ENCODE measurements around the gene MORN1. TPM values are rescaled to one million over a fixed set of nuclear protein-coding genes. Genes with fewer than 3 reads are reported as not detected.

Gene MORN1
- total RNA-seq, 1 donor from 2014 or later = 5.5 TPM

- Histone ChIP-seq H3K4me3 (ENCODE audit: low read depth, low read length) (no peak overlapping the region), H3K27me3 (ENCODE audit: control insufficient read depth, insufficient read depth, low read length) (no peaks in the 10 kb centered on the region), H3K36me3 (ENCODE audit: control insufficient read depth, insufficient read depth, low read length) (no peaks in the 10 kb centered on the region)
- no peak for DNase-seq (ENCODE audit: low read depth)
- TF ChIP-seq, protein P1, sequence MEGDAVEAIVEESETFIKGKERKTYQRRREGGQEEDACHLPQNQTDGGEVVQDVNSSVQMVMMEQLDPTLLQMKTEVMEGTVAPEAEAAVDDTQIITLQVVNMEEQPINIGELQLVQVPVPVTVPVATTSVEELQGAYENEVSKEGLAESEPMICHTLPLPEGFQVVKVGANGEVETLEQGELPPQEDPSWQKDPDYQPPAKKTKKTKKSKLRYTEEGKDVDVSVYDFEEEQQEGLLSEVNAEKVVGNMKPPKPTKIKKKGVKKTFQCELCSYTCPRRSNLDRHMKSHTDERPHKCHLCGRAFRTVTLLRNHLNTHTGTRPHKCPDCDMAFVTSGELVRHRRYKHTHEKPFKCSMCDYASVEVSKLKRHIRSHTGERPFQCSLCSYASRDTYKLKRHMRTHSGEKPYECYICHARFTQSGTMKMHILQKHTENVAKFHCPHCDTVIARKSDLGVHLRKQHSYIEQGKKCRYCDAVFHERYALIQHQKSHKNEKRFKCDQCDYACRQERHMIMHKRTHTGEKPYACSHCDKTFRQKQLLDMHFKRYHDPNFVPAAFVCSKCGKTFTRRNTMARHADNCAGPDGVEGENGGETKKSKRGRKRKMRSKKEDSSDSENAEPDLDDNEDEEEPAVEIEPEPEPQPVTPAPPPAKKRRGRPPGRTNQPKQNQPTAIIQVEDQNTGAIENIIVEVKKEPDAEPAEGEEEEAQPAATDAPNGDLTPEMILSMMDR (IDR thresholded peaks at IDR 0.05; ENCODE audit: insufficient read depth, low read length, severe bottlenecking) = no peak
- FAIRE-seq = no peak
Measured at GRCh38 chr1:2356911-2357845, 34.2 kb downstream of the MORN1 start.

- FAIRE-seq (no peak), DNase-seq (ENCODE audit: low read depth) (no peak)
- TF ChIP-seq, protein P1 (IDR thresholded peaks at IDR 0.05; ENCODE audit: insufficient read depth, low read length, severe bottlenecking) = no peak
- Histone ChIP-seq H3K4me3 (ENCODE audit: low read depth, low read length) (no peak overlapping the region), H3K27me3 (ENCODE audit: control insufficient read depth, insufficient read depth, low read length) (no peaks in the 10 kb centered on the region), H3K36me3 (ENCODE audit: control insufficient read depth, insufficient read depth, low read length) (no peaks in the 10 kb centered on the region)
Measured at GRCh38 chr1:2356401-2356800, 35.0 kb downstream of the MORN1 start.

GRCh38 chr1:2355373-2356261 lies 35.7 kb downstream of the MORN1 start:
- Histone ChIP-seq H3K4me3 (ENCODE audit: low read depth, low read length) (no peak overlapping the region), H3K36me3 (ENCODE audit: control insufficient read depth, insufficient read depth, low read length) (no peaks in the 10 kb centered on the region), H3K27me3 (ENCODE audit: control insufficient read depth, insufficient read depth, low read length) (no peaks in the 10 kb centered on the region)
- FAIRE-seq = no peak
- TF ChIP-seq, protein P1 (IDR thresholded peaks at IDR 0.05; ENCODE audit: insufficient read depth, low read length, severe bottlenecking) = no peak
- DNase-seq (ENCODE audit: low read depth) = no peak

GRCh38 chr1:2354511-2355372 lies 36.6 kb downstream of the MORN1 start:
- H3K36me3 ChIP-seq (ENCODE audit: control insufficient read depth, insufficient read depth, low read length) = no peaks in the 10 kb centered on the region
- DNase-seq (ENCODE audit: low read depth) = no peak
- H3K27me3 ChIP-seq (ENCODE audit: control insufficient read depth, insufficient read depth, low read length) = no peaks in the 10 kb centered on the region
- no peak overlapping the region for H3K4me3 ChIP-seq (ENCODE audit: low read depth, low read length)
- TF ChIP-seq, protein P1 (IDR thresholded peaks at IDR 0.05; ENCODE audit: insufficient read depth, low read length, severe bottlenecking) = no peak
- FAIRE-seq = no peak

Data from bronchial epithelial cell (primary cell).